Measurements from ENCODE around the gene TNFRSF25. TPM values are rescaled to one million over a fixed set of nuclear protein-coding genes. Genes with fewer than 3 reads are reported as not detected.
"Not testable (repeated sequence)": the region's sequence is repeated elsewhere in the genome, so short reads cannot be mapped to it uniquely, and the experiment has no call there.

TNFRSF25 gene
- total and polyA plus RNA-seq, 8 donors = 5.6 to 34.8 (median 23.3) TPM

DNA sequence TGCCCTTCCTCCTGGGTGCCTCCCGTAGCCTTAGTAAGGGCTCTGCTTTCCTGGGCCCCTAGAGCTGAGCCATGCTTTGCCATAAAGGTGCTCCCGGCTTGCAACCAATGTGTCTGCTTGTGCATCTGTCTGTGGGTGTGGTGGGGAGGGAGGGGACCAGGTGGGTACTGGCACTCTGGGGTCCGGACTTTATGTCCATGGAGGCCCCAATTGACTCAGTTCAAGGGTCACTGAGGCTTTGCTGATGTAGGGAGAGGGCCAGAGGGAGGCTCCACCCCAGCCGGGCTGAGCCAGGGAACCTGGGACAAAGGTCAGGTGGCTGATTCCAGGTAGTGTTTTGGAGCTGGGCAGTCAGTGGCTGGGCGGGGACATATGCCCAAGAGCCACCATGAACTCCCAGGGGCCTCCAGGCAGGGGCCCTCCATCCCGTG, 15.0 kb downstream of the TNFRSF25 start:
- ATAC-seq (no peak), DNase-seq (no peak)
- TF ChIP-seq, protein P1, sequence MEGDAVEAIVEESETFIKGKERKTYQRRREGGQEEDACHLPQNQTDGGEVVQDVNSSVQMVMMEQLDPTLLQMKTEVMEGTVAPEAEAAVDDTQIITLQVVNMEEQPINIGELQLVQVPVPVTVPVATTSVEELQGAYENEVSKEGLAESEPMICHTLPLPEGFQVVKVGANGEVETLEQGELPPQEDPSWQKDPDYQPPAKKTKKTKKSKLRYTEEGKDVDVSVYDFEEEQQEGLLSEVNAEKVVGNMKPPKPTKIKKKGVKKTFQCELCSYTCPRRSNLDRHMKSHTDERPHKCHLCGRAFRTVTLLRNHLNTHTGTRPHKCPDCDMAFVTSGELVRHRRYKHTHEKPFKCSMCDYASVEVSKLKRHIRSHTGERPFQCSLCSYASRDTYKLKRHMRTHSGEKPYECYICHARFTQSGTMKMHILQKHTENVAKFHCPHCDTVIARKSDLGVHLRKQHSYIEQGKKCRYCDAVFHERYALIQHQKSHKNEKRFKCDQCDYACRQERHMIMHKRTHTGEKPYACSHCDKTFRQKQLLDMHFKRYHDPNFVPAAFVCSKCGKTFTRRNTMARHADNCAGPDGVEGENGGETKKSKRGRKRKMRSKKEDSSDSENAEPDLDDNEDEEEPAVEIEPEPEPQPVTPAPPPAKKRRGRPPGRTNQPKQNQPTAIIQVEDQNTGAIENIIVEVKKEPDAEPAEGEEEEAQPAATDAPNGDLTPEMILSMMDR (IDR thresholded peaks at IDR 0.05) = no peak
- Histone ChIP-seq H3K27me3 (peaks cover 74 to 100% of the 10 kb centered on the region in 2 donors), H3K4me1 (peaks cover 0 to 19% of the 10 kb centered on the region in 2 donors), H3K27ac (no peak overlapping the region), H3K9me3 (no peaks in the 10 kb centered on the region), H3K36me3 (no peaks in the 10 kb centered on the region), H3K4me3 (no peak overlapping the region)
- intact Hi-C loops (cut with DNase I) = no loop called here

DNA sequence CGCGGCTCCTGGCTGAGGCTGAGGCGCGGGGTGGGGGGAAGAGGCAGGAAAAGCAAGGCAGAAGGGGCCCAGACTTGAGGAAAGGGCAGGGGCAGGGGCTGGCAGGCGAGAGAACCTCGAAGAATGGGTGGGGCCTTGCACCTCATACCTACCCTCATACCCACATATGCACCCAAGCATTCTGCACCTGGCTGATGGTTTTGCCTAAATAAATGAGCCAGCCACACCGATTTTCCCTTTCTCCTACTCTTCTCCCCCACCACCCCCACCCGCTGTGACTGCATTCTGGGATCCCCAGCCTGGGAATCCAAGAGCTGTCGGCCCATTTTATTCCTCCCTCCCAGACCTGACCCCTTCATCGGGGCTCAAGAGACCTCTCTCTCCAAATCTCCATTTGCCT, 15.5 kb downstream of the TNFRSF25 start:
- DNase-seq; H3K4me3 ChIP-seq; H3K27ac ChIP-seq; ATAC-seq; H3K36me3 ChIP-seq; H3K9me3 ChIP-seq; intact Hi-C loops (cut with DNase I): not testable (repeated sequence)
- H3K4me1 ChIP-seq = peaks cover 0 to 19% of the 10 kb centered on the region in 2 donors
- peaks cover 70 to 99% of the 10 kb centered on the region in 2 donors for H3K27me3 ChIP-seq

DNA sequence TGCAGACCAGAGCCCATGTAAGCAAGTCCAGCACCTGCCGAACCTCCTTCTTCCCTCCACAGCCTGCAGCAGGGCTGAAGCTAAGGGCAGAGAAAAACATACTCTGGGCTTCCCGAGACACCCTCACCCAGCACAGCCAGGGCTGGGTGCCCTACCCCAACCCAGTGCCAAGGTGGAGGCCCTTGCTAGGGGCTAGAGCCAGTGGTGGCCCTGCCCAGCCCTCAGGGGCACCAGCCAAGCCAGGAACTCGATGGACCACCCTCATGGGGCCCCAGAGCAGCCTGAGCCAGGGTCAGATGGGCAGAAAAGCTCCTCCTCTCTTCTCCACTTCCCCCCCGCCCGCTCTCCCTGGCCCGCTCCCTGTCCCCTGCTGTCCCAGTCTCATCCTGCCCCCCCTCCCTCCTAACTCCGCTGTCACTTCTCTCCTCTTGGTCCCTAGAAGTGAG, 15.9 kb downstream of the TNFRSF25 start:
- no peak overlapping the region for H3K27ac ChIP-seq
- ATAC-seq = no peak
- TF ChIP-seq, protein P1 (IDR thresholded peaks at IDR 0.05) = no peak
- H3K4me1 ChIP-seq = peaks cover 0 to 19% of the 10 kb centered on the region in 2 donors
- H3K4me3 ChIP-seq = no peak overlapping the region
- H3K9me3 ChIP-seq = no peaks in the 10 kb centered on the region
- no peak for DNase-seq
- H3K36me3 ChIP-seq = no peaks in the 10 kb centered on the region
- peaks cover 65 to 99% of the 10 kb centered on the region in 2 donors for H3K27me3 ChIP-seq
- intact Hi-C loops (cut with DNase I) = no loop called here

DNA sequence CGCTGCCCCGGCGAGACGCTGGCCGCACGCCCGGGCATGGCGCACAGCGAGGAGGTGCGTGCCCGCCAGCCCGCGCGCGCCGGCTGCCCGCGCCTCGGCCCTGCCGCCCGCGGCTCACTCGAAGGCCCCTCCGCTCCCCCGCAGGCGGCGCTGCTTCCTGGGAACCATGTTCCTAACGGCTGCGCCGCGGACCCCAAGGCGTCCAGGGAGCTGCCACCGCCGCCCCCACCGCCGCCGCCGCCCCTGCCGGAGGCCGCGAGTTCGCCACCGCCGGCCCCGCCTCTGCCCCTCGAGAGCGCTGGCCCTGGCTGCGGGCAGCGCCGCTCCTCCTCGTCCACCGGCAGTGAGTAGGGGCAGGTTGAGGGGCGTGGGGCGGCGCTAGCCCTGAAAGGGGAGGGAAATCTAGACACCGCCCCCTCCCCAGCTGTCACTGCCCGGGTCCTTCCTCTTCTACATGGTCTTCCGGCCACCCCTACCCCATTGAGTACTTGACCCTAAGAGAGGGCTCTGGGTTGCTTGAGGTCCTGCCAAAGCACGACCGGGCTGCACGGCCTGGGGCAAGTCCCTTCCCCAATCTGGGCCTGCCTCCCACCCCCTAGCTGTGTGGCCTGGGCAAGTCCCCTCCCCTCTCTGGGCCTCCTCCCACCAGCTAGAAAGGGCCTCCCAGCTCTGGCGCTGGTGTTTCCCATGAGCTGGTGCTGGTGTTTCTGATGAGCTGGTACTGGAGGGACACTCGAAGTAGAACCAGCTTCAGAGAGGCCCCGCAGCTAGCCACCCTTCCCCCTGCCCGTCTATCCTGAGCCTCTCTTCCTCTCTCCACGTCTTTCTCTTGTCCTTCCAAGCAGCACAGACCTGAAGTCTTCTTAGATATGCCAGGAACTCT, 17.0 kb downstream of the TNFRSF25 start:
- Histone ChIP-seq H3K4me3 (no peak overlapping the region), H3K27me3 (peaks cover 55 to 98% of the 10 kb centered on the region in 2 donors), H3K4me1 (peaks cover 0 to 19% of the 10 kb centered on the region in 2 donors), H3K9me3 (no peaks in the 10 kb centered on the region), H3K27ac (no peak overlapping the region), H3K36me3 (no peaks in the 10 kb centered on the region)
- DNase-seq = peak in 2 of 4 donors; percentile 43 to 77
- peak; percentile 28 for ATAC-seq
- intact Hi-C loops (cut with DNase I) = no loop called here
- TF ChIP-seq, protein P1 (IDR thresholded peaks at IDR 0.05) = no peak

DNA sequence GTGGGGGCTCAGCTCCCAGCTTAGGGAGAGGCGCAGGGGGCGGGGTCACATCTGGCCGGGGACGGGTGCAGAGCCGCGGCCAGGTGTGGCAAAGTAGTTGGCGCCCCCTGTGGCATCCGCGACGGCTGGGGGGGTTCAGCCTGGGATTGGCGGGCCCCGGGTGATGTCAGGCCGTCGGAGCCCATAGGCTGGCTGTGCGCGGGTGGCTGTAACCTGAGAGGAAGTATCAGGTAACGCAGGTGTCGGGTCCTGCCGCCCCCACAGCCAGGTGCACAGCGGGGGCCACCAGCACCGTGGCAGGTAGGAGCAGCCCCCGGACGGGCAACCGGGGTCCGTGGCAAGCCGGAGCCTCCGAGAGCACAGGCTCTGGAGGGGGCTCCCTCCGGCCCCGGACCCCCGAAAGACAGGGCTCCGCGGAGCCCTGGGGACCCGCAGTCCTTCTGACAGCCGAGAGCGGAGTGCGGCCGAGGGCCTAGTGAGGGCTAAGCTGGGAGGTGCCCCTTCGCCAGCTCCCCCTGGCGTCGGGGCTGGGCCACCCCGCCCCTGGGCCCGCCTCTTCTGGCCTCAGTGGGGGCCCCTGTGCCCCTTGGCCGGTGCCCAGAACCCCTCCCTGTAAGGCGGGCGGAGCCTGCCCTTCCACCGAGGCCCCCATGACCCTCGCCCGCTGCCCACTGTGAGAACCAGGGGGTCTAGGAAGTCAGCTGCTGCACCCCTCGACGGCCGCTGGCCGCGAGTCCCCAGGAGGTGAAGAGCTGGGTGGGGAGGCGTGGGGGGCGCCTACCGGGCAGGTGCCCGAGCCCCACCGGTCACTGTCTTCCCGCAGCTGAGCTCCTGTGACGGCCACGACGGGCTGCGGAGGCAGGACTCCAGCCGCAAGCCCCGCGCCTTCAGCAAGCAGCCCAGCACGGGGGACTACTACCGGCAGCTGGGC, 17.9 kb downstream of the TNFRSF25 start:
- no peaks in the 10 kb centered on the region for H3K9me3 ChIP-seq
- H3K4me3 ChIP-seq = no peak overlapping the region
- intact Hi-C loops (cut with DNase I) = no loop called here
- TF ChIP-seq, protein P1 (IDR thresholded peaks at IDR 0.05) = no peak
- peak; percentile 18 for ATAC-seq
- no peaks in the 10 kb centered on the region for H3K36me3 ChIP-seq
- peak in 2 of 4 donors; percentile 52 to 74 for DNase-seq
- H3K27ac ChIP-seq = no peak overlapping the region
- H3K27me3 ChIP-seq = peaks cover 48 to 97% of the 10 kb centered on the region in 2 donors
- peaks cover 0 to 19% of the 10 kb centered on the region in 2 donors for H3K4me1 ChIP-seq

All from left lung (tissue), 10 donors.